ENCODE data around the gene TAF1B. TPM values are rescaled to one million over a fixed set of nuclear protein-coding genes. Genes with fewer than 3 reads are reported as not detected.

TAF1B gene
- total RNA-seq, 1 experiment from 2014 or later = 29.9 TPM

GRCh38 chr2:9883897-9884296, 40.6 kb downstream of the TAF1B start:
- Histone ChIP-seq H2AFZ (ENCODE audit: low read length) (no peak overlapping the region), H2BK15ac (ENCODE audit: low read depth, low read length) (no peak overlapping the region), H3K4me1 (ENCODE audit: insufficient read depth, low read length) (no peaks in the 10 kb centered on the region), H3K4ac (ENCODE audit: low read depth, low read length) (no peak overlapping the region), H3K14ac (ENCODE audit: insufficient read depth, low read length) (no peak overlapping the region), H3K79me2 (ENCODE audit: insufficient read depth, low read length) (no peaks in the 10 kb centered on the region), H2BK5ac (ENCODE audit: insufficient read length, low read length) (no peak overlapping the region), H2BK20ac (ENCODE audit: low read depth, low read length, poor library complexity, severe bottlenecking) (no peak overlapping the region), H3K9ac (ENCODE audit: extremely low read depth, insufficient read length, low read length) (no peak overlapping the region), H3K79me1 (ENCODE audit: insufficient read depth, low read depth, low read length, poor library complexity, severe bottlenecking) (no peaks in the 10 kb centered on the region), H2BK12ac (ENCODE audit: insufficient read length, low read depth, low read length) (no peak overlapping the region), H3K18ac (ENCODE audit: insufficient read length, low read depth, low read length) (no peak overlapping the region), H4K91ac (ENCODE audit: insufficient read length, low read depth, low read length) (no peak overlapping the region), H3K27me3 (ENCODE audit: insufficient read depth, low read length) (no peaks in the 10 kb centered on the region), H3K56ac (ENCODE audit: insufficient read length, low read depth, low read length) (no peak overlapping the region), H3K23ac (ENCODE audit: insufficient read length, low read depth, low read length) (no peak overlapping the region), H4K8ac (replicated peaks; ENCODE audit: insufficient read length, low read depth, low read length) (no peak overlapping the region), H3K23me2 (ENCODE audit: insufficient read length, low read depth, low read length, poor library complexity, severe bottlenecking) (no peaks in the 10 kb centered on the region), H3T11ph (ENCODE audit: low read length) (no peak overlapping the region), H3K27ac (ENCODE audit: insufficient read length, low read depth, low read length) (no peak overlapping the region), H4K20me1 (ENCODE audit: control insufficient read depth, insufficient read depth, insufficient read length) (no peaks in the 10 kb centered on the region), H2BK120ac (ENCODE audit: low read depth, low read length, poor library complexity, severe bottlenecking) (no peak overlapping the region), H2AK5ac (ENCODE audit: insufficient read length, low read length) (no peak overlapping the region), H3K9me3 (ENCODE audit: control insufficient read depth, low read depth, low read length) (no peaks in the 10 kb centered on the region), H4K5ac (ENCODE audit: insufficient read length, low read depth, low read length) (no peak overlapping the region), H3K4me2 (ENCODE audit: insufficient read depth, insufficient read length, low read length) (no peak overlapping the region)
- peaks cover 21 to 55% (median 44%) of the 10 kb centered on the region in 3 experiments for H3K36me3 Mint-ChIP-seq (ENCODE audit: insufficient read depth in 1 of 3, low read depth in 3 of 3)
- H3K27ac Mint-ChIP-seq = 0 out of 7 replicates have a peak overlapping the region, but pooled peaks of 1 of the 3 experiments have one; percentile 95
- no peak overlapping the region for H3K4me3 Mint-ChIP-seq
- DNase-seq = no peak
- peaks cover 17 to 23% of the 10 kb centered on the region in 2 experiments for H3K4me1 Mint-ChIP-seq
- peaks cover 7 to 12% of the 10 kb centered on the region in 2 experiments for H3K9me3 Mint-ChIP-seq
- no peaks in the 10 kb centered on the region for H3K27me3 Mint-ChIP-seq (ENCODE audit: low read depth)
- WGBS (ENCODE audit: extremely low coverage, insufficient read length, low lambda C conversion rate) = no CpG with 5 or more reads among the region's 17 CpGs
- TF ChIP-seq CTCF (conservative IDR thresholded peaks at IDR 0.05) = no peak
